M059J (cell line): ENCODE measurements around the gene PABPC1L2B. TPM values are rescaled to one million over a fixed set of nuclear protein-coding genes. Genes with fewer than 3 reads are reported as not detected.
"Not testable (repeated sequence)": the region's sequence is repeated elsewhere in the genome, so short reads cannot be mapped to it uniquely, and the experiment has no call there.

Source experiments
- DNase-seq: peaks from one replicate; pipeline ENCODE4 v3.0.0-alpha.2; 2012; ENCODE audit warnings: low read depth
- total RNA-seq: library from RNA; depleted of rRNA; stranded (reverse); fragments of >200 nt; shearing (Covaris generic); gene quantifications from 2 replicates; pipeline ENCODE4 v1.2.3, GENCODE V29; 2014; rRNA removed

Gene PABPC1L2B
- not detected in 2 replicates for total RNA-seq

GRCh38 chrX:73002733-73003132 lies at the start of gene PABPC1L2B:
Gene PABPC1L2B (plus strand): TSS chrX:73002939. CDS start chrX:73003643, 704 bp downstream.
- DNase-seq: not testable (repeated sequence)

GRCh38 chrX:72959971-72960370 lies 42.8 kb upstream of the PABPC1L2B start:
- DNase-seq: not testable (repeated sequence)

DNA sequence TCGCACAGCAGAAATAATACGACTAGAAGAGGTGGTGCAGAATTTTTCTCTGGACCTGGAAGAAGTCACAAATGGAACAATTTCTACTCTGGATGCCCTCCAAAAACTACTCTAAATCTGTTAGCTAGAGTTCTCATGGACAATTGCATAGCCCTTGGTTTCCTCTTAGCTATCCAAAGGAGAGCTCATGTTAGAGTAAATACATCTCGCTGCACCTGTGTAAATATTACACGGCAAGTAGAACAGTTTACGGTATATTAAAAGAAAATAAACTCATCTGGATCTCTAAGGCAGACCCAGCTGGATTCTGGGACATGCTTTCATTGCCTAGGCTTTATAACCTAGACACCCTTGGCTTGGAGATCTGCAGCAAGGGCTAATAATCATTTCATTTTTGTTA lies 30.9 kb upstream of the PABPC1L2B start:
- not testable (repeated sequence) for DNase-seq

GRCh38 chrX:72974885-72975284 lies 27.9 kb upstream of the PABPC1L2B start:
- DNase-seq: not testable (repeated sequence)

DNA sequence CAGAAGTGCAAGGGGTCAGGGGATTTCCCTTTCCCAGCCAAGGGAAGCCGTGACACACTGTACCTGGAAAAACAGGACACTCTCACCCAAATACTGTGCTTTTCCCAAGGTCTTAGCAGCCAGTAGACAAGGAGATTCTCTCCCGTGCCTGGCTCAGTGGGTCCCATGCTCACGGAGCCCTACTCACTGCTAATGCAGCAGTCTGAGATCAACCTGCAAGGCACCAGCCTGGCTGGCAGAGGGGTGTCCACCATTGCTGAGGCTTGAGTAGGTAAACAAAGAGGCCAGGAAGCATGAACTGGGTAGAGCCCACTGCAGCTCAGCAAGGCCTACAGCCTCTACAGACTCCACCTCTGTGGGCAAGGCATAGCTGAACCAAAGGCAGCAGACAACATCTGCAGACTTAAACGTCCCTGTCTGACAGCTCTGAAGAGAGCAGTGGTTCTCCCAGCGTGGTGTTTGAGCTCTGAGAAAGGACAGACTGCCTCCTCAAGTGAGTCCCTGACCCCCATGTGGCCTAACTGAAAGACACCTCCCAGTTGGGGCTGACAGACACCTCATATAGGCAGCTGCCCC lies 21.8 kb upstream of the PABPC1L2B start:
- DNase-seq: not testable (repeated sequence)

GRCh38 chrX:73004032-73004431 lies 1.3 kb downstream of the PABPC1L2B start:
- not testable (repeated sequence) for DNase-seq

GRCh38 chrX:73021361-73022092 lies 18.8 kb downstream of the PABPC1L2B start:
- no peak for DNase-seq

GRCh38 chrX:73022093-73022445 lies 19.3 kb downstream of the PABPC1L2B start:
- not testable (repeated sequence) for DNase-seq

- DNase-seq: no peak
Measured at GRCh38 chrX:73028876-73029275, 26.1 kb downstream of the PABPC1L2B start.

Other genes starting within 250 kb of the PABPC1L2B start
- gene DMRTC1B, start 226.0 kb upstream of the PABPC1L2B start, total RNA-seq: not detected in 2 replicates
- gene FAM236B, start 220.3 kb upstream of the PABPC1L2B start, total RNA-seq: not detected in 2 replicates
- not detected in 2 replicates for gene FAM236D, start 194.7 kb upstream of the PABPC1L2B start, total RNA-seq
- gene FAM236C, start 90.3 kb upstream of the PABPC1L2B start, total RNA-seq: not detected in 2 replicates
- gene FAM236A, start 64.7 kb upstream of the PABPC1L2B start, total RNA-seq: not detected in 2 replicates
- not detected in 2 replicates for gene DMRTC1, start 59.1 kb upstream of the PABPC1L2B start, total RNA-seq
- not detected in 2 replicates for gene PABPC1L2A, start 76.6 kb downstream of the PABPC1L2B start, total RNA-seq
- gene NAP1L2, start 211.9 kb downstream of the PABPC1L2B start, total RNA-seq: 0.12 and 0.62 TPM in 2 replicates